Measurements from ENCODE around the gene XAGE1B.

- TF ChIP-seq, protein P1, sequence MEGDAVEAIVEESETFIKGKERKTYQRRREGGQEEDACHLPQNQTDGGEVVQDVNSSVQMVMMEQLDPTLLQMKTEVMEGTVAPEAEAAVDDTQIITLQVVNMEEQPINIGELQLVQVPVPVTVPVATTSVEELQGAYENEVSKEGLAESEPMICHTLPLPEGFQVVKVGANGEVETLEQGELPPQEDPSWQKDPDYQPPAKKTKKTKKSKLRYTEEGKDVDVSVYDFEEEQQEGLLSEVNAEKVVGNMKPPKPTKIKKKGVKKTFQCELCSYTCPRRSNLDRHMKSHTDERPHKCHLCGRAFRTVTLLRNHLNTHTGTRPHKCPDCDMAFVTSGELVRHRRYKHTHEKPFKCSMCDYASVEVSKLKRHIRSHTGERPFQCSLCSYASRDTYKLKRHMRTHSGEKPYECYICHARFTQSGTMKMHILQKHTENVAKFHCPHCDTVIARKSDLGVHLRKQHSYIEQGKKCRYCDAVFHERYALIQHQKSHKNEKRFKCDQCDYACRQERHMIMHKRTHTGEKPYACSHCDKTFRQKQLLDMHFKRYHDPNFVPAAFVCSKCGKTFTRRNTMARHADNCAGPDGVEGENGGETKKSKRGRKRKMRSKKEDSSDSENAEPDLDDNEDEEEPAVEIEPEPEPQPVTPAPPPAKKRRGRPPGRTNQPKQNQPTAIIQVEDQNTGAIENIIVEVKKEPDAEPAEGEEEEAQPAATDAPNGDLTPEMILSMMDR (IDR thresholded peaks at IDR 0.05; ENCODE audit: insufficient read depth, low read length) = no peak
- TF ChIP-seq POLR2AphosphoS5 (IDR thresholded peaks at IDR 0.05; ENCODE audit: low read depth) = no peak
- TF ChIP-seq, protein P2, sequence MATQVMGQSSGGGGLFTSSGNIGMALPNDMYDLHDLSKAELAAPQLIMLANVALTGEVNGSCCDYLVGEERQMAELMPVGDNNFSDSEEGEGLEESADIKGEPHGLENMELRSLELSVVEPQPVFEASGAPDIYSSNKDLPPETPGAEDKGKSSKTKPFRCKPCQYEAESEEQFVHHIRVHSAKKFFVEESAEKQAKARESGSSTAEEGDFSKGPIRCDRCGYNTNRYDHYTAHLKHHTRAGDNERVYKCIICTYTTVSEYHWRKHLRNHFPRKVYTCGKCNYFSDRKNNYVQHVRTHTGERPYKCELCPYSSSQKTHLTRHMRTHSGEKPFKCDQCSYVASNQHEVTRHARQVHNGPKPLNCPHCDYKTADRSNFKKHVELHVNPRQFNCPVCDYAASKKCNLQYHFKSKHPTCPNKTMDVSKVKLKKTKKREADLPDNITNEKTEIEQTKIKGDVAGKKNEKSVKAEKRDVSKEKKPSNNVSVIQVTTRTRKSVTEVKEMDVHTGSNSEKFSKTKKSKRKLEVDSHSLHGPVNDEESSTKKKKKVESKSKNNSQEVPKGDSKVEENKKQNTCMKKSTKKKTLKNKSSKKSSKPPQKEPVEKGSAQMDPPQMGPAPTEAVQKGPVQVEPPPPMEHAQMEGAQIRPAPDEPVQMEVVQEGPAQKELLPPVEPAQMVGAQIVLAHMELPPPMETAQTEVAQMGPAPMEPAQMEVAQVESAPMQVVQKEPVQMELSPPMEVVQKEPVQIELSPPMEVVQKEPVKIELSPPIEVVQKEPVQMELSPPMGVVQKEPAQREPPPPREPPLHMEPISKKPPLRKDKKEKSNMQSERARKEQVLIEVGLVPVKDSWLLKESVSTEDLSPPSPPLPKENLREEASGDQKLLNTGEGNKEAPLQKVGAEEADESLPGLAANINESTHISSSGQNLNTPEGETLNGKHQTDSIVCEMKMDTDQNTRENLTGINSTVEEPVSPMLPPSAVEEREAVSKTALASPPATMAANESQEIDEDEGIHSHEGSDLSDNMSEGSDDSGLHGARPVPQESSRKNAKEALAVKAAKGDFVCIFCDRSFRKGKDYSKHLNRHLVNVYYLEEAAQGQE (IDR thresholded peaks at IDR 0.05; ENCODE audit: insufficient replicate concordance, low read depth) = no peak
- TF ChIP-seq SPI1 (IDR thresholded peaks at IDR 0.05; ENCODE audit: borderline replicate concordance, low read depth) = no peak
Measured at GRCh38 chrX:52509916-52510315, 6.9 kb downstream of the XAGE1B start.

Measured in HL-60 (cell line).